ENCODE measurements around the gene PHRF1. TPM values are rescaled to one million over a fixed set of nuclear protein-coding genes. Genes with fewer than 3 reads are reported as not detected.

The PHRF1 gene
- polyA plus RNA-seq, 1 of the 3 experiments (the other 2 are of a cell fraction) = 22.7 TPM

GRCh38 chr11:615504-616319, 39.4 kb downstream of the PHRF1 start, which contains the start of gene IRF7 (continued):
- no peak for TF ChIP-seq USF2 (IDR thresholded peaks at IDR 0.05; ENCODE audit: borderline replicate concordance, low read depth, low read length)

GRCh38 chr11:616320-617198, 40.3 kb downstream of the PHRF1 start:
- H3K27me3 ChIP-seq (ENCODE audit: insufficient read depth) = no peaks in the 10 kb centered on the region
- no peaks in the 10 kb centered on the region for H3F3A ChIP-seq (replicated peaks; ENCODE audit: insufficient read depth)
- peaks cover 7 to 22% of the 10 kb centered on the region in 2 experiments for H3K36me3 ChIP-seq (replicated peaks in 1 of 2; ENCODE audit: control insufficient read depth in 1 of 2, insufficient read depth in 2 of 2, low read length in 1 of 2)
- no peaks in the 10 kb centered on the region for H3K9me3 ChIP-seq
- CTCF ChIA-PET = interaction anchor here (0.6 kb wide), 1 partner anchor 19 kb away, joined by 3 read pairs; no protein-coding TSS in a partner anchor
- no peak for DNase-seq
- peak overlapping the region; percentile 96; the same call in 1 of the 2 replicates for H3K4me2 ChIP-seq
- H3K9ac ChIP-seq = peak overlapping the region; percentile 77; the same call in 1 of the 2 replicates
- POLR2A ChIA-PET = no interaction called here
- 87% methylated on average over 34 of the region's 39 CpGs for WGBS (ENCODE audit: low lambda C conversion rate)
- H3K27ac ChIP-seq (ENCODE audit: low read depth in 2 of 2, low read length in 1 of 2) = peak overlapping the region; percentile 0 to 76; a peak in 2 of 4 replicates
- TF ChIP-seq CTCF (IDR thresholded peaks at IDR 0.05) (no peak), NRF1 (IDR thresholded peaks at IDR 0.05; ENCODE audit: low read depth, low read length) (no peak), RCOR1 (IDR thresholded peaks at IDR 0.05; ENCODE audit: low read length) (no peak), RAD21 (IDR thresholded peaks at IDR 0.05; ENCODE audit: low read length) (no peak), TEAD4 (IDR thresholded peaks at IDR 0.05; ENCODE audit: borderline replicate concordance, insufficient read depth) (no peak), RFX5 (IDR thresholded peaks at IDR 0.05; ENCODE audit: low read length) (no peak), PBX3 (IDR thresholded peaks at IDR 0.05) (no peak), NFIC (IDR thresholded peaks at IDR 0.05; ENCODE audit: borderline replicate concordance) (no peak)
- H3K4me1 ChIP-seq (ENCODE audit: control insufficient read depth in 1 of 2, insufficient read depth in 2 of 2, low read depth in 1 of 2, low read length in 1 of 2) = peaks cover 0 to 14% of the 10 kb centered on the region in 2 experiments; a peak in 1 of 4 replicates
- peaks cover 8% of the 10 kb centered on the region; the same call in 1 of the 2 replicates for H3K79me2 ChIP-seq (ENCODE audit: insufficient read depth)
- H3K4me3 ChIP-seq (ENCODE audit: low read depth in 2 of 2, low read length in 1 of 2) = peak overlapping the region; percentile 56 to 77; a peak in 1 of 4 replicates
- H4K20me1 ChIP-seq (ENCODE audit: insufficient read depth) = peaks cover 31% of the 10 kb centered on the region
- no peaks in the 10 kb centered on the region for H3K9me2 ChIP-seq
- no peak overlapping the region for H2AFZ ChIP-seq (ENCODE audit: low read depth)
